ENCODE measurements around the gene MRAP2.

GRCh38 chr6:84046755-84047154 is 13.2 kb downstream of the MRAP2 start:
- TF ChIP-seq EZH2 (IDR thresholded peaks at IDR 0.05; ENCODE audit: insufficient read depth, poor library complexity, severe bottlenecking) (no peak), EZH2phosphoT487 (IDR thresholded peaks at IDR 0.05; ENCODE audit: insufficient read depth, low read depth) (no peak)
